HG03280 (cell line): ENCODE results near the gene ADORA2A.

ENCODE experiments used
- ATAC-seq: cut with Tn5 transposase; IDR thresholded peaks from one replicate; pipeline ENCODE4 v1.9.1; 2021; ENCODE audit warnings: mild to moderate bottlenecking, moderate library complexity; ENCODE audit not compliant: unreplicated experiment

The ADORA2A gene

GRCh38 chr22:24431309-24432034, 4.1 kb downstream of the ADORA2A start:
- no peak for ATAC-seq

GRCh38 chr22:24432059-24432853, 4.9 kb downstream of the ADORA2A start:
- ATAC-seq, result no peak

GRCh38 chr22:24433001-24433827, 5.8 kb downstream of the ADORA2A start:
- ATAC-seq, result no peak

DNA sequence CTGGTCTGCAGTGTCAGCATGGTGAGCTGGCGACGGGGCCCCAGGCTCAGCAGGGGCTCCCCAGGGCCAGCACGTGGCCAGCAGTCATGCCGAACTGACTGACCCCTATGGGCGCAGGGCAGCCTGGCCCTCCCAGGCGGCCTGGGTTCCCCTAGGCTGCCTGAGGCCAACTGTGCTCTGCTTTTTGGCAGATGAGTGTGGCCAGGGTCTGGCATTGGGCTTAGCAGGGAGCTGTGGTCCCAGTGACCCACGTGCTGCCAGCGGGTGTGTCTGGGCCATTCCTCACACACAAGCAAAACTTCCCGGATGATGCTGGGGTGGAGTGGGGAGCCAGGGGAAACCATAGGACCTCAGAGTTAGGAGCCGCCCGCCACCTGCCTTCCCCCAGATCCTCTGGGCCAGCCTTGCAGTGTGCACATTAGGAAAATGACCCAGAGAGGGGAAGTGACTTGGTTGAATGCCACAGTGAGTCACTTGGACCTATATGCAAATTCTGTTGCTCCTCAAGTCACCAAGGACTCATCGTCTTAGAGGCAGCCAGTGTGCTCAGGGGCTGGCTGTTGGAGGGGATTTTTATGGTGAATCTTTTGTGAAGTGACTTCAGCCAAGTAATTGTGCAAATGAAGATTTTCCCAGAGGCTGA, 6.5 kb downstream of the ADORA2A start:
- peak; percentile 59 for ATAC-seq

GRCh38 chr22:24434471-24435322, 7.3 kb downstream of the ADORA2A start:
- ATAC-seq, result peak; percentile 45

DNA sequence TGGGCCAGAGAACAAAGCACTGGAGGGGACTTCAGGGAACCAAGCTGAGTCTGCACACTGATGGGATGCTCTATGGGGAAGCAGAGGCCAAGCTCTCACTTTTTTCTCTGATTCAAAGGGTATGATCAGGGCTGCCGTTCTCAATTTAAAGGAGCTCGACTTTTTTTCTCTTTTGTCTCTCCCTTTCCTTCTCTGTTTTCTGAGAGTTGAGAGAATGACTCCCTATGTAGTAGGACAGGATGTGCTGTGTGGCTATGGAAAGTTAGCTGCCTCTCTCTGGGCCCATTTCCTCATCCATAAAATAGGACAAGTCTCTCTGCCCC, 7.9 kb downstream of the ADORA2A start:
- ATAC-seq, result no peak

- ATAC-seq, result no peak
These were observed 8.5 kb downstream of the ADORA2A start for GRCh38 chr22:24435861-24436371.

DNA sequence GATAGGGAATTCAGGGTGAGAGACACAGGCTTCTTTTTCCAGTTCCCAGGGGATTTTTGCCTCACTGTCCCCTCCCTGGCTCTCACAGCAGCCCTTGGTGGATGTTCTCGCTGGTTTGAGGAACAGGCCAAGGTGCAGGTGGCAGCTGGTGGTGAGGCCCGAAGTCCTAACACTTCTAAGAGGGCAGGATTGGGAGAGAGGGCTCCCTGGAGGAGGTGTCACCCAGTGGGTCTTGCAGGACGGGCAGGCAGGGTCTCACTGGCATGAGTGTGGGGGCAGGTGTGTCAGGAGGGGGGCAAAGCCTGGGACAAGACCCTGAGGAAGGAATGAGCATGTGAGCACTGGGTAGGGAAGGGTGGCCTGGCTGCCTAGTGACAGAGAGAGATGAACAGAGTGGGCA, 9.2 kb downstream of the ADORA2A start:
- no peak for ATAC-seq

- ATAC-seq, result no peak
These were observed 9.7 kb downstream of the ADORA2A start for GRCh38 chr22:24437091-24437490.

- no peak for ATAC-seq
These were observed 10.4 kb downstream of the ADORA2A start for GRCh38 chr22:24437741-24438328.

- no peak for ATAC-seq
These were observed 12.9 kb downstream of the ADORA2A start for GRCh38 chr22:24440270-24440717.

GRCh38 chr22:24440718-24441405, 13.5 kb downstream of the ADORA2A start:
- no peak for ATAC-seq

GRCh38 chr22:24441406-24442351, 14.3 kb downstream of the ADORA2A start:
- ATAC-seq, result no peak

GRCh38 chr22:24442352-24442744, 14.9 kb downstream of the ADORA2A start:
- no peak for ATAC-seq

GRCh38 chr22:24443668-24444067, 16.3 kb downstream of the ADORA2A start:
- ATAC-seq, result no peak

DNA sequence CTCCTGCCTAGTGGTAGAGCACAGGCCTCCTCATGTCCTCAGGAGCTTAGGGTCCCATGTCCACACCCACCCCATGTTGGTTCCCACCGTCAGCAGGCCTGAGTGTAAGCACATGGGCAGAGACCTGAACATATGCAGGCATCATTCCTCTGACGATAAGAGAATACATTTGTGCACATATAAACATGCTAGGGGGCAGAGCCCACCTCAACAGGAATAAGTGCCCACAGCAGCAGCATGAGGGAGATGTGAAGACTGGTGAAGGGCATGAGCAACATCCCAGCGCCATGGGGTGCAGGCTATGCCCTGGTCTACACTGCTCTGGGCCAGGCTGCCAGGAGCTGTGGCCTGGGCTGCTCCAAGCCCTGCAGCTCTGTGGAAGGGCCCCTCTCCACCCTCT, 16.9 kb downstream of the ADORA2A start:
- ATAC-seq, result no peak

DNA sequence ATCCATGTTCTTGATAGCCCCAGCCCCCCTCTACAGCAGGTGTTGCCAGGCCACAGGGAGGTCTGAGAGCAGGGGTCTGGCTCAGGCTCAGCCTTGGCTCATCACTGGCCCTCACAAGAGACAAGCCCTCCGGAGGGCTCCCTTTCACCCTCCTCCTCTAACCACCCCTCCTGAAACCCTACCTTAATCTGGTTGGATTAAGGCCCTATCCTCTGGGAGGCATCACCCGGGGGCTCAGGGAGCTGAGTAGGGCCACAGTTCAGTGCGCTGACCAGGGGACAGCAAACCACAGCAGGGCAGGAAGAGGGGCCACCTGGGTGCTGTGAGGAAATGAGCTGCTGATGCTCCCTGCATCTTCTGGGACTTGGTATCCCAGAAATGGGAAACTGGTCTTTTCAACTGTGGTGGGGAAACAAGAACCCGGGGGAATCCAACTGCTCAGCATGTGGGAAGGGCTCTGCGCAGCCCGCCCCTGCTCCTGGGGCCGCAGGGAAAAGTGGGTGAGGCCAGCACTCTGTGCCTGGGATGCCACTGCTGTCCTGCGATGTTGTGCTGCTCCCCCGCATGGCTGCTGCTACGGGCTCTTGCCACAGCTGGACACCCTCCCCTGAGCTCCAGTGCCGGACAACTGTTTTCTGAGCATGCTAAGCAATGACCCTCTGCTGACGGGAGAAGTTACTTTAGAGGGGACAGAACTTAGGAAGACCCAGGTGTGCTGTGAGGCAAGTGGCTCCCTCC, 17.5 kb downstream of the ADORA2A start:
- ATAC-seq, result no peak
